GM06990 (cell line): Measurements from ENCODE around the gene APEH.

Experiments
- DNase-seq: peaks from one replicate; pipeline ENCODE4 v3.0.0-alpha.2; 2011; ENCODE audit not compliant: insufficient read length; ENCODE audit errors: extremely low read depth
- H3K27me3 ChIP-seq: replicated peaks from 2 replicates; pipeline ENCODE4 v1.6.0; 2011; ENCODE audit warnings: low read length; ENCODE audit not compliant: control insufficient read depth, insufficient read depth
- H3K36me3 ChIP-seq: 2 replicates; pipeline ENCODE4 v1.5.1; 2011; ENCODE audit warnings: low read length; ENCODE audit not compliant: control insufficient read depth, insufficient read depth
- H3K4me3 ChIP-seq: replicated peaks from 2 replicates; pipeline ENCODE4 v1.5.1; 2011; ENCODE audit warnings: low read depth, mild to moderate bottlenecking, control low read depth, low read length
- CTCF ChIP-seq: IDR thresholded peaks from 2 replicates; pipeline ENCODE4 v1.5.1; 2011; ENCODE audit warnings: low read length, control low read depth, mild to moderate bottlenecking, inconsistent platforms; ENCODE audit not compliant: insufficient read depth, poor library complexity, severe bottlenecking

The APEH gene

GRCh38 chr3:49649576-49649975 is 24.6 kb upstream of the APEH start:
- no peak overlapping the region for H3K4me3 ChIP-seq
- no peak for TF ChIP-seq CTCF
- H3K36me3 ChIP-seq = no peaks in the 10 kb centered on the region
- no peak for DNase-seq
- H3K27me3 ChIP-seq = no peaks in the 10 kb centered on the region

DNA sequence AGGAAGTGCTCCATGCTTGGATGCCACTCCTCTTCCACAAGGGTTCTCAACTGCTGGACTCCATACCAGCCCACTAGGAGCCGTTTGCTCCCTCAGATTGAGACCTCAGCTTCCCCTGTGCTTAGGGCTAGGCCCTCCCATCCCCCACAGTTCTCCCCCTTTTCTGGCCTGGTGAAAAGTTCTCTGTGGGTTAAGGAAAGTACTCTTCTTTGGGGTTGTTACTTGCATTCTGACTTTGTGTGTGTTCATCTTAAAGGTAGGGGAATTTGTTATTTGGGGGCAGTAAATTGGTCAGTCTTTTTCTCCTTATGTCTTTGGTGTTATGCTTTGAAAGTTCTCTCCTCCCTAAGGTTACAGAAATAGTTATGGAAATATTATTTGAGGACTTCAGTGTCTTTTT is 24.0 kb upstream of the APEH start:
- Histone ChIP-seq H3K27me3 (no peaks in the 10 kb centered on the region), H3K4me3 (no peak overlapping the region), H3K36me3 (no peaks in the 10 kb centered on the region)
- no peak for TF ChIP-seq CTCF
- no peak for DNase-seq

- TF ChIP-seq CTCF = no peak
- DNase-seq = no peak
- H3K4me3 ChIP-seq = no peak overlapping the region
- H3K36me3 ChIP-seq = no peaks in the 10 kb centered on the region
- no peaks in the 10 kb centered on the region for H3K27me3 ChIP-seq
Measured at GRCh38 chr3:49650637-49651036, 23.5 kb upstream of the APEH start.

- no peak for TF ChIP-seq CTCF
- H3K27me3 ChIP-seq = no peaks in the 10 kb centered on the region
- no peak overlapping the region for H3K4me3 ChIP-seq
- no peak for DNase-seq
- H3K36me3 ChIP-seq = no peaks in the 10 kb centered on the region
Measured at GRCh38 chr3:49652218-49652902, 21.8 kb upstream of the APEH start.

GRCh38 chr3:49652903-49653415 is 21.2 kb upstream of the APEH start:
- H3K4me3 ChIP-seq = no peak overlapping the region
- no peak for DNase-seq
- no peaks in the 10 kb centered on the region for H3K36me3 ChIP-seq
- no peaks in the 10 kb centered on the region for H3K27me3 ChIP-seq
- no peak for TF ChIP-seq CTCF
